ENCODE data around the gene RABGGTA. TPM values are rescaled to one million over a fixed set of nuclear protein-coding genes. Genes with fewer than 3 reads are reported as not detected.

RABGGTA gene
- total RNA-seq, 3 donors from 2014 or later (not counting 1 experiment from before 2014, with no cell fraction given): 72.9 to 95.1 (median 88.5) TPM

DNA sequence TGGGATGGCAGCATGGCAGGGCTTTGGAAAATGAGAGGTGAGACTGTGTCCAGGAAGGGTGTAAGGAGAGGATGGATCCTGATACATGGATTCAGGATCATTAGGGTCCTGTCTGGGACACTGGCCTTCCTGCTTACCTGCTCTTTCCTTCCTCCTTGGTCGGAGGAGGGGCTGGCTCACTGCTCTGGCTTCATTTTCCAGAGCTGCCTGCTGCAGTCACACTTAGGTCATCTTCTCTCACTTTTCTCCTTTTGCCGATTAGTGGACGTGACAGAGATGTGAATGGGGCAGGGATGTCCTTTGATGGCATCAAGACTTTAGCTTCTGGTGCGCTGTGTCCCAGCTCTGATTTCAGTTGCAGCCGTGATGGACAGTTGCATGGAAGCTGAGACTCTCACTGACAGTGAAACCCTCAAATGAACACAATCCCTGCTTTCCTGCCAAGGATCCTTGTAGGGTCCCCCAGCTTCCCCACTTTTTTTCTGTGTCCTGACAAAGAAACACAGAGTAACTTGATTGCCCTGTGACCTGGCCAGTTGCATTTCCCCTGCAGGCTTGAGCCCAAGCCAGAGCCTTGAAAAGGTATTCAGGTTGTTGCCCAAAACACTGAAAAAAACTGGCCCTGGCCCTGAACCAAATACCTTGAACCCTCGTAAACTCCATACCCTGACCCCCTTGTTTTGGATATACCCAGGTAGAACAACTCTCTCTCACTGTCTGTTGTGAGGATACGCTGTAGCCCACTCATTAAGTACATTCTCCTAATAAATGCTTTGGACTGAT is 37.1 kb upstream of the RABGGTA start:
- Mint-ChIP-seq H3K27me3 (ENCODE audit: low read depth in 2 of 2) (no peaks in the 10 kb centered on the region), H3K36me3 (peaks cover 10% of the 10 kb centered on the region), H3K4me3 (peak overlapping the region; percentile 36), H3K4me1 (peaks cover 47 to 68% of the 10 kb centered on the region in 2 donors), H3K9me3 (no peaks in the 10 kb centered on the region), H3K27ac (peak overlapping the region; percentile 94 to 96)
- Histone ChIP-seq H3K27me3 (ENCODE audit: control insufficient read depth, insufficient read depth, low read length) (no peaks in the 10 kb centered on the region), H3K4me3 (ENCODE audit: low read length) (no peak overlapping the region), H3K36me3 (ENCODE audit: control insufficient read depth, insufficient read depth, low read length) (peaks cover 44% of the 10 kb centered on the region), H3K27ac (ENCODE audit: low read length) (no peak overlapping the region), H3K4me1 (ENCODE audit: control insufficient read depth, insufficient read depth, low read length) (peaks cover 53% of the 10 kb centered on the region), H3K9me3 (ENCODE audit: control insufficient read depth, insufficient read depth, low read length) (no peaks in the 10 kb centered on the region)
- 95% methylated on average over 7 of the region's 7 CpGs for WGBS (ENCODE audit: insufficient coverage)
- TF ChIP-seq, protein P1, sequence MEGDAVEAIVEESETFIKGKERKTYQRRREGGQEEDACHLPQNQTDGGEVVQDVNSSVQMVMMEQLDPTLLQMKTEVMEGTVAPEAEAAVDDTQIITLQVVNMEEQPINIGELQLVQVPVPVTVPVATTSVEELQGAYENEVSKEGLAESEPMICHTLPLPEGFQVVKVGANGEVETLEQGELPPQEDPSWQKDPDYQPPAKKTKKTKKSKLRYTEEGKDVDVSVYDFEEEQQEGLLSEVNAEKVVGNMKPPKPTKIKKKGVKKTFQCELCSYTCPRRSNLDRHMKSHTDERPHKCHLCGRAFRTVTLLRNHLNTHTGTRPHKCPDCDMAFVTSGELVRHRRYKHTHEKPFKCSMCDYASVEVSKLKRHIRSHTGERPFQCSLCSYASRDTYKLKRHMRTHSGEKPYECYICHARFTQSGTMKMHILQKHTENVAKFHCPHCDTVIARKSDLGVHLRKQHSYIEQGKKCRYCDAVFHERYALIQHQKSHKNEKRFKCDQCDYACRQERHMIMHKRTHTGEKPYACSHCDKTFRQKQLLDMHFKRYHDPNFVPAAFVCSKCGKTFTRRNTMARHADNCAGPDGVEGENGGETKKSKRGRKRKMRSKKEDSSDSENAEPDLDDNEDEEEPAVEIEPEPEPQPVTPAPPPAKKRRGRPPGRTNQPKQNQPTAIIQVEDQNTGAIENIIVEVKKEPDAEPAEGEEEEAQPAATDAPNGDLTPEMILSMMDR (IDR thresholded peaks at IDR 0.05): peak; percentile 44
- ATAC-seq (no peak), DNase-seq (no peak)
- intact Hi-C loops (cut with micrococcal nuclease): no loop called here

DNA sequence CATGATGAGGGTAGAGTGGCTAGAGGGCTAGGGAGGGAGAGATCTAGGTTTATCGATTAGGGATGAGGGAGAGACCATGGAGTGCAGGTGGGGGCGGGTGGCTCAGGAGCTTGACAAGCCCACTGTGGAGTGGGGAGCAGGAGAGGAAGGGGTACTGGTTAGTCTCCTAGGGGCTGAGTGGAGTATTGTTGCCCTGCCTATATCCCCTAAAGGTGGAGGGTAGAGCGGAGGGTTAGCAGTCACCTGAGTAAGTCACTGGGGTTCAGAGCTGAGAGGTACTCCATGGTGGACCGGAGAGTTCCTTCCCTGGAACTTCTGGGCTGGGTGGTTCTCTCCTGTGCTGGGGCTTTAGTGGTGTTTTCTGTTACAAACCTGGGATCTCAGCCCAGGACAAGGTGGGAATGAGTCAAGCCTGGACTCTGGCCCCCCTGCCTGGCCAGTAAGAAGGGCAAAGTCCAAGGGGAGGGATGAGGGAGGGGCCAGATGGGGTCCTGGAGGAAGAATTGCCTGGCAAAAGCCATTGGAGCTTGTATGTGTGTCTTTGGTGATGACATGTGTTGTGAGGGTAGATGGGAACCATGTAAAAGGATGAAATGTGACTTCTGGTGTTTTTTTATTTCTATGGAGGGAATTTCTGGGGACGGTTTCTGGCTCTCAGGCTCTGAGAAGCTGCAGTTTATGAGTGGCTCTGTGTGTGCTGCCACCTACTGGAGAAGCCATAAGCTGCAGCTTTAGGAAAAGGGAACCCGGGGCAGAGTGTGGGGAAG is 36.4 kb upstream of the RABGGTA start, which contains the start of gene CIDEB:
Gene CIDEB (minus strand): TSS at position 403 of the 767 bp plus-strand sequence. CDS start 119 bp downstream, at position 284.
- TF ChIP-seq, protein P1 (IDR thresholded peaks at IDR 0.05): peak; percentile 96
- intact Hi-C loops (cut with micrococcal nuclease): no loop called here
- Histone ChIP-seq H3K4me1 (ENCODE audit: control insufficient read depth, insufficient read depth, low read length) (peaks cover 46% of the 10 kb centered on the region), H3K4me3 (ENCODE audit: low read length) (no peak within 1 kb of the TSS), H3K27ac (ENCODE audit: low read length) (no peak within 1 kb of the TSS), H3K36me3 (ENCODE audit: control insufficient read depth, insufficient read depth, low read length) (peaks cover 51% of the 10 kb centered on the region), H3K9me3 (ENCODE audit: control insufficient read depth, insufficient read depth, low read length) (no peaks in the 10 kb centered on the region), H3K27me3 (ENCODE audit: control insufficient read depth, insufficient read depth, low read length) (no peaks in the 10 kb centered on the region)
- H3K9me3 Mint-ChIP-seq: no peaks in the 10 kb centered on the region
- peak within 1 kb of the TSS; percentile 74 to 96 for H3K27ac Mint-ChIP-seq
- DNase-seq (peak in 1 of 2 donors; percentile 80), ATAC-seq (peak; percentile 24 to 45 (median 31))
- H3K27me3 Mint-ChIP-seq (ENCODE audit: low read depth in 2 of 2): no peaks in the 10 kb centered on the region
- peak within 1 kb of the TSS; percentile 36 for H3K4me3 Mint-ChIP-seq
- 64% methylated on average over 6 of the region's 6 CpGs for WGBS (ENCODE audit: insufficient coverage)
- peaks cover 39 to 60% of the 10 kb centered on the region in 2 donors for H3K4me1 Mint-ChIP-seq
- peaks cover 10% of the 10 kb centered on the region for H3K36me3 Mint-ChIP-seq

DNA sequence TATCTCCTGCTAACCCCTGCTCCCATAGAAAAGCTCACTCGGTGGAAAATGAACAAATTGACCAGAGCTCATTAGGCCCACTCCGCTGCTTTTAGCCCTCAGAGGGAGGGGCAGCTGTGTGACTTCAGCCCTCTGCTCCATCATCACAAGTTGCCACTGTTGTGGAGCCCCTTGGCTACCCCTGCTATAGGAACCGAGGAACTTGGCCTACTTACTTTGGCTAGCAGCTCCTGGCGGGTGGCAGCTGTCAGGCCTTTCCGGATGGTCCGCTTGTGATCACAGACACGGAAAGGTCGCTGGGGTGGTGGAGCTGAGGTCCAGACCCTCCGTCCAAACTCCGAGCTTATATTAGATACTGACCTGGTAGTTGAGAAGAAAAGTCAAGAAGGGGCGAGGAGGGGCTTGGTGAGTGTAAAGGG is 35.8 kb upstream of the RABGGTA start:
- H3K36me3 ChIP-seq (ENCODE audit: control insufficient read depth, insufficient read depth, low read length): peaks cover 57% of the 10 kb centered on the region
- WGBS (ENCODE audit: insufficient coverage): 88% methylated on average over 11 of the region's 11 CpGs
- no peaks in the 10 kb centered on the region for H3K27me3 ChIP-seq (ENCODE audit: control insufficient read depth, insufficient read depth, low read length)
- H3K4me1 ChIP-seq (ENCODE audit: control insufficient read depth, insufficient read depth, low read length): peaks cover 40% of the 10 kb centered on the region
- intact Hi-C loops (cut with micrococcal nuclease): no loop called here
- ATAC-seq (no peak), DNase-seq (no peak)
- Mint-ChIP-seq H3K4me1 (peaks cover 35 to 57% of the 10 kb centered on the region in 2 donors), H3K27ac (peak overlapping the region; percentile 41 to 74), H3K4me3 (no peak overlapping the region), H3K9me3 (no peaks in the 10 kb centered on the region), H3K27me3 (ENCODE audit: low read depth in 2 of 2) (no peaks in the 10 kb centered on the region), H3K36me3 (peaks cover 10% of the 10 kb centered on the region)
- H3K9me3 ChIP-seq (ENCODE audit: control insufficient read depth, insufficient read depth, low read length): no peaks in the 10 kb centered on the region
- TF ChIP-seq, protein P1 (IDR thresholded peaks at IDR 0.05): no peak
- no peak overlapping the region for H3K27ac ChIP-seq (ENCODE audit: low read length)
- no peak overlapping the region for H3K4me3 ChIP-seq (ENCODE audit: low read length)
